GM19468 (cell line): Measurements from ENCODE around the gene ETHE1.

ENCODE experiments used
- ATAC-seq: cut with Tn5 transposase; IDR thresholded peaks from one replicate; pipeline ENCODE4 v1.9.1; 2021; ENCODE audit warnings: mild to moderate bottlenecking, moderate library complexity, moderate number of reproducible peaks; ENCODE audit not compliant: unreplicated experiment; ENCODE audit errors: extremely low read depth

The ETHE1 gene, protein sequence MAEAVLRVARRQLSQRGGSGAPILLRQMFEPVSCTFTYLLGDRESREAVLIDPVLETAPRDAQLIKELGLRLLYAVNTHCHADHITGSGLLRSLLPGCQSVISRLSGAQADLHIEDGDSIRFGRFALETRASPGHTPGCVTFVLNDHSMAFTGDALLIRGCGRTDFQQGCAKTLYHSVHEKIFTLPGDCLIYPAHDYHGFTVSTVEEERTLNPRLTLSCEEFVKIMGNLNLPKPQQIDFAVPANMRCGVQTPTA

DNA sequence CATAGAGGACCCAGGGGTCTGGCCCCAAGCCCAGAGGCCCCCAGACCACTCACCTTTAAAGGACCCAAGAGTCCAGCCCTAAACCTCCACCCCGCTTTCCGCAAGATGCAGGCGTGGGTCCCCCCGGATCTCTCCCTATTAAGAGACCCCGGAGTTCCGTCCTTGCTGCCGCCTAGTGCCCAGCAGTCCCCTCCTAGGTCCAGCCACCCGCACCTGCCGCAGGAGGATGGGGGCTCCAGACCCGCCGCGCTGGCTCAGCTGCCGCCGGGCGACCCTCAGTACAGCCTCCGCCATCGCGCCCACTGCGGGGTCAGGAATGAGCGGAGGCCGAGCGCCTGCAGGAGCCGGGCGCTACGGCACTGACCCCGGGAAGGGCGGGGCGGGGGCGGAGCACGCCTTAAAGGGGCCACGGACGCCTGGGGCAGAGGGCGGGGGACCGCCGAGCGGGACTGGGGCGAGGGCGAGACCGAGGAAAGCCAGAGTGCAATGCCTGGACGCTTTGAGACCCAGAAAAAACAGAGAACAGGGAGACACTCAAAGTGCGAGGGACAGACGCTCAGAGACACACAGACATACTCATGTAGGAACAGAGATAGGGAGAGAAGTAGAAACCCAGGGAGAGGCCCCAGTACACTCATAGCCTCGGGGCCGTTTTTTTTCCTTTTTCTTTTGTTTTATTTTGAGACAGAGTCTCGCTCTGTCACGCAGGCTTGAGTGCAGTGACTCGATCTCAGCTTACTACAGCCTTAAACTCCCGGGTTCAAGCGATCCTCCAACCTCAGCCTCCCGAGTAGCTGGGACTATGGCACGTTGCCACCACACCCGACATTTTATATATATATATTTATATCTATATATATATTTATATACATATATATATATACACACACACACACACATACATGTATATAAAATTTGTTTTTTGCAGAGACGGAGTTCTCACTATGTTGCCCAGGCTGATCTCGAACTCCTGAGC lies at the start of gene ETHE1:
Gene ETHE1 (minus strand): TSS at position 318 of the 976 bp plus-strand sequence. CDS start 24 bp downstream, at position 294.
- ATAC-seq, result no peak

DNA sequence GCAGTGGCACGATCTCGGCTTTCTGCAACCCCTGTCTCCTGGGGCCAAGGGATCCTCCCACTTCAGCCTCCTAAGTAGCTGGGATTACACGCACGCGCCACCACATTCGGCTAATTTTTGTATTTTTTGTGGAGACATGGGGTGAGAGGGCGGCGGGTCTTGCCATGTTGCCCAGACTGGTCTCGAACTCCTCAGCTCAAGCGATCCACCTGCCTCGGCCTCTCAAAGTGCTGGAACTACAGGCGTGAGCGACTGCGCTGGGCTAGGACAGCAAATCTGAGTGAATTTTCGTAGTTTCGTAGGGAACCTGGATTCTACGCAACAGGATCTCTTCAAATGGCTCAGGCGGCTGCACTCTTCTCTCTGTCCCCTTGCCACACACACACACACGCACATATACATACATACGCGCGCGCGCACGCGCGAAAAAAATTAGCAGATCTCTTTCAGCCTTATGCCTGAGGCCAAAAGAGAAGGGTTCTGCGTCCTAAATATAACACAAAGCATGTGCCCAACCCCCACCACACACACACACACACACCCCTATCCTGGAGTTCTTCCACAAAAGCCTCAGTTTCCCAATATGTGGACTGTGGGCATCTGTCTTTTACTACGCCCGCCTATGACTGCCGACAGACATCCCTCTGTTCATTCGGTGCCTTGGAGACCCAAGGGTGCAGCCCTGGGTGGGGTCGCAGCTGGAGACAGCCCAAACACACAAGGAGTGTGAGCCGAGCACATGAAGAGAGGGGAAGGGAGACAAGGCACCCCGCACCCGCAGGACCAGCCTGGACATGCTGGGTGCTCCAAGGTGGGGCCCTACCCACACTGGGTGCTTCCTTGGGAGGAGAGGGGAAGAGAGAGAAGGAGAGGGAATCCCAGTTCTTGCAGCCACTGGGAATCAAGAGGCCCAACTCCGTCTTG lies 49.2 kb upstream of the ETHE1 start:
- no peak for ATAC-seq

DNA sequence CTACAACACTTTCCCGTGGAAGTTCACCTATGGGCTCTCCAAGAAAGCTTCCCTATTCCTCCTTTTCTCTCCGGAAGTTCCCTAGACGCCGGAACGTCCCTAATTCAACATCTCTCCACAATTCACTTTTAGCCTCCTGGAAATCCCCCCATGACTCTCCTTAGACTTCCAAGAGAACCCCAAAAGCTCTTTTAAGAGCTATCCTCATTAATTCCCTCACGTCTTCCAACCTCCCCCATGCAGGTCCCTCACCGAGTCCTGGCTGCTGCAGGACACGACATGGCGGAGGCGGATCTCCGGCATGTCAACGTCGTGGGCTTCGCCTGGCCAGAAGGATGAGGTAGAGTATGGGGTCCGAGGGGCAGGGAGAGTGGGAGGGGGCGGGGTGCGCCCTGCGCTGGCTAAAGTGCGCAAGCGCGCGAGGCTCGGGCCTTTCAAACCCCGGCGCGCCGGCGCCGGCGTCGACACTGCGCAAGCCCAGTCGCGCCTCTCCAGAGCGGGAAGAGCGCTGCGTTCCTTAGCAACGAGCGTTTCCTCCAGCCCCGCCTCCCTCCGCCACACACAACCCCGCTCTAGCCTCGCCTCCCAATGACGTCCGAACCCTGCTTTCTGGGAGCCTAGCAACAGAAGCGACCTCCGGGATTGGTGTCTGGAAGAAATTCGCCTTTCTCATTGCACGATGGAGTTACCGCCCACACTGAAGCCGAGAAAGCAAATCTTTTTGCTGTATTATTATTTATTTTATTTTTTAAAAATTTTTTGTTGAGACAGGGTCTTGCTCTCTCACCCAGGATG lies 48.4 kb upstream of the ETHE1 start, which contains the start of the genes PINLYP and XRCC1:
Gene PINLYP (plus strand): TSS at position 646 of the 795 bp plus-strand sequence. CDS start 1,391 bp downstream, outside the sequence.
Gene XRCC1 (minus strand): TSS at position 372 of the 795 bp plus-strand sequence. CDS start 69 bp downstream, at position 303.
- peak; percentile 88 for ATAC-seq

- ATAC-seq, result no peak
Measured at GRCh38 chr19:43574424-43575155, 47.6 kb upstream of the ETHE1 start.

DNA sequence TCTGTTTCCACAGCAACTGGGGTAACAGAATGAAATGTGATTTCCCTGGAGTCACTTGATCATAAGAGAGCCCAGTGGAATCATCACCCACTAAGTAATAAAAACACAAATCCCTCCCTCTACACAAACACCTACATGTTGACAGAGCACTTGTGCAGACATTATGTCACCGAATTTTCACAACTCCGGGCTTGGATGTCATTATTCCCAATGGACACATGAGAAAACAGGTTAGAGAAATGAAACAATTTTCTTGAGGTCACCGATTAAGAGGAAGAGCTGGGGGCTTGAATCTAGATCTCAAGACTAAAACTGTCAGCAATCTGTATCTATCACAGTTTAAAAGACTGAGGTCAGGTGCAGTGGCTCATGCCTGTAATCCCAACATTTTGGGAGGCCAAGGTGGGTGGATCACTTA lies 45.2 kb upstream of the ETHE1 start:
- no peak for ATAC-seq

DNA sequence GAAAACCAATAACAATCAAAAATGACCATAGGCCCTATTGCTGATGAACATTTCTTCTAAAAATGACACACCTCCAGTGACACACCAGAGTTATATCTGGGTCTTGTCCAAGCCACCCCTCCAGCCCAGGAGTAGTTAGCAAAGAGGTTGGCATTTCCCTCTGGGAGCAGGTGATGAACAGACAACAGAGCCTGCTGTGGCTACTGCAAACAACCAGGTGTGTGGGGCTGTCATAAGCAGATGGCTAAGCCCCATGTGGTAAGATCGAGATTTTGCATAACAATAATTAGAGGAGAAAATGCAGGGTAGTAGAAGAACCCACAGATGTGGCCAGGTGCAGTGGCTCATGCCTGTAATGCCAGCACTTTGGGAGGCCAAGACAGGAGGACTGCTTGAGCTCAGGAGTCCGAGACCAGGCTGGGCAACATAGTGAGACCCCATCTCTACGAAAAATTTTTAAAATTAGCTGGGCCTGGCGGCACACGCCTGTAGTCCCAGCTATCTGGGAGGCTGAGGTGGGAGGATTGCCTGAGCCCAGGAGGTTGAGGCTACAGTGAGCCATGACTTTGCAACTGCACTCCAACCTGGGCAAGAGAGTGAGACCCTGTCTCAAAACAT lies 43.3 kb upstream of the ETHE1 start:
- ATAC-seq, result no peak

DNA sequence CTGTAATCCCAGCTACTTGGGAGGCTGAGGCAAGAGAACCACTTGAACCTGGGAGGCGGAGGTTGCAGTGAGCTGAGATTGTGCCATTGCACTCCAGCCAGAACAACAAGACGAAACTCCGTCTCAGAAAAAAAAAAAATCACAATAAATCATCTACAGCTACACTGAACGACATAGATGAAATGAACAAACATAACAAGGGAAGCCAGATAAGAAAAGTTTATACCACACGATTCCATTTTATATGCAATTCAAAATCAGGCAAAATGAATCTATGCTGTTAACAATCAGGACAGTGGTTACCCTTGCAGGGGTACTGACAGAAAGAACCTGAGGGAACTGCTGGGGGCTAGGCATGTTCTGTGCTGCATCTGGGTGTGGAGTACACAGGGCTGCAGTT lies 42.7 kb upstream of the ETHE1 start:
- ATAC-seq, result no peak

- no peak for ATAC-seq
Measured at GRCh38 chr19:43564800-43565199, 37.8 kb upstream of the ETHE1 start.

DNA sequence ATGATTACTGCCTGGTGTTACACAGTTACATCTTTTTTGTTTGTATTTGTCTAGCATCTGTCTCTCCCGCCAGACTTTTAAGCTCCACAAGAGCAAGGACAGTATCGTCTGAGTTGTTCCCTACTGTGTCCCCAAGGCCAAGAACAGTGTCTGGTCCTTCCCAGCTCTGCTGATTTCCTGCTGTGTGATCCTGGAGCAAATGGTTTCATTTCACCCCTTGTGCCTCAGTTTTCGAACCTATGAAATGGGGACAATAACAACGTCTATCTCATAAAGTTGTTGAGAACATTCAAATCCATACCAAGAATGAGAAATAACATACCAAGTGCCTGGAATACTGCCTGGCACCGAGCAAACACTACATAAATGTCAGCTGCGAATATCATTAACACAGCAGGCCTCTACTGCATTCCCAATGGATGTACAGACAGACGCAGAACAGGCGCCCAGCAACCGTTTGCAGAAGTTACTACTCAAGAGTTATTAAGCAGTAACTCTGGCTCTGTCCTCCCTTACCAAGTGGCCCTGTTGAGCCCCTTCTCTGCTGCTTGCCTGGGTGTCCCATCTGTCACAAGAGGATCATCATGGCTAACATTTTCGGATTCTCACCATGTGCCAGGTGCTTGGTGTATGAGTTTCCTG lies 36.9 kb upstream of the ETHE1 start:
- no peak for ATAC-seq

GRCh38 chr19:43562698-43563241 lies 35.8 kb upstream of the ETHE1 start:
- ATAC-seq, result peak; percentile 80

DNA sequence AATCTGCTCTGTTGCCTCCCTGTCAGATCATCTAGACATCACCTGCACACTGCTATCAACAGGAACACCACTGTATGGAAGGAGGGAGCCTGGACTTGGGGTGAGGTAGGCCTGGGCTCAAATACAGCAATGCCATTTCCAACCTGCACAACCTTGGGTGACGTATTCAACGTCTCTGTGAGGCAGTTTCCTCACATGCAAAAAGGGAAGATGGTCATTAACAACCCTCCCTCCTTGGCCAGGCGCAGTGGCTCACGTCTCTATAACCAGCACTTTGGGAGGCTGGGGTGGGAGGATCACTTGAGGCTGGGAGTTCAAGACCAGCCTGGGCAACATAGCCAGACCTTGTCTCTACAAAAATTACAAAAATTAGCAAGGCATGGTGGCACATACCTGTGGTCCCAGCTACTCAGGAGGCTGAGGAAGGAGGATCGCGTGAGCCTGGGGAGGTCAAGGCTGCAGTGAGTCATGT lies 35.3 kb upstream of the ETHE1 start:
- no peak for ATAC-seq

- no peak for ATAC-seq
Measured at GRCh38 chr19:43561139-43561970, 34.4 kb upstream of the ETHE1 start.

- no peak for ATAC-seq
Measured at GRCh38 chr19:43560687-43561086, 33.7 kb upstream of the ETHE1 start.

GRCh38 chr19:43555185-43555770 lies 28.3 kb upstream of the ETHE1 start:
- no peak for ATAC-seq

- ATAC-seq, result no peak
Measured at GRCh38 chr19:43554317-43554895, 27.4 kb upstream of the ETHE1 start.

GRCh38 chr19:43553656-43554055 lies 26.7 kb upstream of the ETHE1 start:
- ATAC-seq, result no peak
